H9 (cell line): ENCODE measurements around the gene AP1S3. TPM values are rescaled to one million over a fixed set of nuclear protein-coding genes. Genes with fewer than 3 reads are reported as not detected.

Experiments
- DNase-seq: peaks from one replicate; pipeline ENCODE4 v3.0.0-alpha.2; 2017
- H2AFZ ChIP-seq: one replicate; pipeline ENCODE4 v1.6.1; 2013; ENCODE audit warnings: mild to moderate bottlenecking, low read length, control low read depth, moderate library complexity
- H2AK5ac ChIP-seq: 2 replicates; pipeline ENCODE4 v1.6.1; 2013; ENCODE audit warnings: low read length, control low read depth, mixed read lengths; ENCODE audit not compliant: insufficient read length
- H2BK120ac ChIP-seq: one replicate; pipeline ENCODE4 v1.6.1; 2013; ENCODE audit warnings: low read depth, mild to moderate bottlenecking, low read length, control low read depth, inconsistent platforms; ENCODE audit not compliant: poor library complexity, severe bottlenecking
- H2BK12ac ChIP-seq: 2 replicates; pipeline ENCODE4 v1.6.1; 2013; ENCODE audit warnings: low read length, control low read depth, mixed read lengths, low read depth; ENCODE audit not compliant: insufficient read length
- H2BK15ac ChIP-seq: 2 replicates; pipeline ENCODE4 v1.6.1; 2013; ENCODE audit warnings: low read depth, low read length, control low read depth
- H2BK20ac ChIP-seq: one replicate; pipeline ENCODE4 v1.6.1; 2013; ENCODE audit warnings: low read depth, mild to moderate bottlenecking, low read length, control low read depth, inconsistent platforms; ENCODE audit not compliant: poor library complexity, severe bottlenecking
- H2BK5ac ChIP-seq: 2 replicates; pipeline ENCODE4 v1.6.1; 2013; ENCODE audit warnings: low read length, control low read depth, mixed read lengths; ENCODE audit not compliant: insufficient read length
- H3K14ac ChIP-seq: 2 replicates; pipeline ENCODE4 v1.6.1; 2013; ENCODE audit warnings: low read length, control low read depth; ENCODE audit not compliant: insufficient read depth
- H3K18ac ChIP-seq: 2 replicates; pipeline ENCODE4 v1.6.1; 2013; ENCODE audit warnings: low read depth, mild to moderate bottlenecking, mixed read lengths, low read length, control low read depth; ENCODE audit not compliant: insufficient read length
- H3K23ac ChIP-seq: 2 replicates; pipeline ENCODE4 v1.6.1; 2013; ENCODE audit warnings: low read length, control low read depth, mixed read lengths, low read depth; ENCODE audit not compliant: insufficient read length
- H3K23me2 ChIP-seq: 2 replicates; pipeline ENCODE4 v1.6.1; 2013; ENCODE audit warnings: low read depth, mild to moderate bottlenecking, mixed read lengths, low read length, control low read depth; ENCODE audit not compliant: insufficient read length, poor library complexity, severe bottlenecking
- H3K27ac ChIP-seq: 2 replicates; pipeline ENCODE4 v1.5.1; 2013; ENCODE audit warnings: low read length, control low read depth, mixed read lengths, low read depth; ENCODE audit not compliant: insufficient read length
- H3K27me3 ChIP-seq: 2 replicates; pipeline ENCODE4 v1.6.1; 2013; ENCODE audit warnings: low read length, control low read depth, inconsistent platforms; ENCODE audit not compliant: insufficient read depth
- H3K4ac ChIP-seq: 2 replicates; pipeline ENCODE4 v1.6.1; 2013; ENCODE audit warnings: low read depth, mild to moderate bottlenecking, control low read depth, inconsistent platforms, low read length, moderate library complexity
- H3K4me1 ChIP-seq: 2 replicates; pipeline ENCODE4 v1.6.1; 2013; ENCODE audit warnings: low read length, control low read depth, inconsistent platforms; ENCODE audit not compliant: insufficient read depth
- H3K4me2 ChIP-seq: 2 replicates; pipeline ENCODE4 v1.6.1; 2013; ENCODE audit warnings: low read length, control low read depth, mixed read lengths; ENCODE audit not compliant: insufficient read length, insufficient read depth
- H3K56ac ChIP-seq: 2 replicates; pipeline ENCODE4 v1.6.1; 2013; ENCODE audit warnings: low read depth, mild to moderate bottlenecking, mixed read lengths, low read length, control low read depth; ENCODE audit not compliant: insufficient read length
- H3K79me1 ChIP-seq: 2 replicates; pipeline ENCODE4 v1.6.1; 2013; ENCODE audit warnings: low read depth, mild to moderate bottlenecking, moderate library complexity, low read length, control low read depth, inconsistent platforms; ENCODE audit not compliant: insufficient read depth, poor library complexity, severe bottlenecking
- H3K79me2 ChIP-seq: 2 replicates; pipeline ENCODE4 v1.6.1; 2013; ENCODE audit warnings: low read length, control low read depth, inconsistent platforms; ENCODE audit not compliant: insufficient read depth
- H3K9ac ChIP-seq: 2 replicates; pipeline ENCODE4 v1.6.1; 2013; ENCODE audit warnings: low read length, control low read depth, mixed read lengths; ENCODE audit not compliant: insufficient read length; ENCODE audit errors: extremely low read depth
- H3K9me3 ChIP-seq: one replicate; pipeline ENCODE4 v1.6.1; 2013; ENCODE audit warnings: low read depth, low read length, inconsistent platforms; ENCODE audit not compliant: control insufficient read depth
- H3T11ph ChIP-seq: one replicate; pipeline ENCODE4 v1.6.1; 2013; ENCODE audit warnings: mild to moderate bottlenecking, low read length, control low read depth, inconsistent platforms
- H4K20me1 ChIP-seq: one replicate; pipeline ENCODE4 v1.6.1; 2013; ENCODE audit not compliant: control insufficient read depth, insufficient read length, insufficient read depth
- H4K5ac ChIP-seq: 2 replicates; pipeline ENCODE4 v1.6.1; 2013; ENCODE audit warnings: low read depth, mild to moderate bottlenecking, mixed read lengths, low read length, control low read depth; ENCODE audit not compliant: insufficient read length
- H4K8ac ChIP-seq: replicated peaks from 2 replicates; pipeline ENCODE4 v1.6.1; 2013; ENCODE audit warnings: low read length, control low read depth, mixed read lengths, low read depth; ENCODE audit not compliant: insufficient read length
- H4K91ac ChIP-seq: 2 replicates; pipeline ENCODE4 v1.6.1; 2013; ENCODE audit warnings: low read depth, mild to moderate bottlenecking, moderate library complexity, mixed read lengths, low read length, control low read depth; ENCODE audit not compliant: insufficient read length
- H3K27ac Mint-ChIP-seq, 3 experiments: 2 replicates in 2 of 3; 3 replicates in 1 of 3; pipeline ENCODE4 v1.8.0; 2020 to 2021; ENCODE audit warnings: mixed read lengths in 3 of 3, mild to moderate bottlenecking in 1 of 3, moderate library complexity in 1 of 3
- H3K27me3 Mint-ChIP-seq: 2 replicates; pipeline ENCODE4 v1.8.0; 2021; ENCODE audit warnings: low read depth, mild to moderate bottlenecking, moderate library complexity, mixed read lengths
- H3K36me3 Mint-ChIP-seq, 3 experiments: 2 replicates in 2 of 3; 3 replicates in 1 of 3; pipeline ENCODE4 v1.8.0; 2020 to 2021; ENCODE audit warnings: low read depth in 3 of 3, mixed read lengths in 3 of 3; ENCODE audit not compliant: insufficient read depth in 1 of 3
- H3K4me1 Mint-ChIP-seq, 2 experiments: 2 replicates each; pipeline ENCODE4 v1.8.0; 2020; ENCODE audit warnings: mixed read lengths in 2 of 2
- H3K4me3 Mint-ChIP-seq, 2 experiments: 2 replicates in 1 of 2; 3 replicates in 1 of 2; pipeline ENCODE4 v1.8.0; 2020 to 2021; ENCODE audit warnings: mild to moderate bottlenecking in 2 of 2, mixed read lengths in 2 of 2, moderate library complexity in 1 of 2
- H3K9me3 Mint-ChIP-seq, 2 experiments: 2 replicates in 1 of 2; 3 replicates in 1 of 2; pipeline ENCODE4 v1.8.0; 2020; ENCODE audit warnings: mild to moderate bottlenecking in 2 of 2, mixed read lengths in 2 of 2, moderate library complexity in 1 of 2
- WGBS: extraction: QIAGEN DNeasy Blood & Tissue Kit; methylation state at CpG from one replicate; pipeline ENCODE4 v1.1.7; 2013; ENCODE audit warnings: missing lambda C conversion rate, low lambda C conversion rate, mixed read lengths; ENCODE audit not compliant: insufficient read length; ENCODE audit errors: extremely low coverage; 5-methylcytosine and 5-hydroxymethylcytosine counted together
- total RNA-seq: library from RNA; stranded (reverse); gene quantifications from 2 replicates; pipeline ENCODE4 v1.2.1, GENCODE V29; 2021
- TF ChIP-seq, protein P1 (sequence below): fragments of 200-600 bp; sonication (generic); conservative IDR thresholded peaks from 3 replicates; pipeline ENCODE4 v1.8.0; 2021; ENCODE audit warnings: antibody characterized with exemption, mild to moderate bottlenecking

AP1S3 gene
- total RNA-seq, 1 experiment from 2014 or later = 8.7 TPM

GRCh38 chr2:223834431-223834830 lies 3.0 kb downstream of the AP1S3 start:
- no peaks in the 10 kb centered on the region for H3K79me1 ChIP-seq
- H2BK12ac ChIP-seq = no peak overlapping the region
- H4K20me1 ChIP-seq = no peaks in the 10 kb centered on the region
- peaks cover 6% of the 10 kb centered on the region; the same call in 1 of the 2 replicates for H3K4me1 ChIP-seq
- WGBS = no CpG with 5 or more reads among the region's 1 CpG
- no peak overlapping the region for H2BK5ac ChIP-seq
- no peak overlapping the region for H4K91ac ChIP-seq
- H3K9me3 ChIP-seq = no peaks in the 10 kb centered on the region
- Mint-ChIP-seq H3K4me3 (no peak overlapping the region), H3K27ac (no peak overlapping the region), H3K27me3 (peaks cover 6% of the 10 kb centered on the region), H3K36me3 (peaks cover 0 to 3% (median 2%) of the 10 kb centered on the region in 3 experiments; a peak in 1 of 7 replicates), H3K9me3 (no peaks in the 10 kb centered on the region), H3K4me1 (peaks cover 35 to 39% of the 10 kb centered on the region in 2 experiments)
- no peak overlapping the region for H3K56ac ChIP-seq
- H3K79me2 ChIP-seq = peaks cover 4% of the 10 kb centered on the region; the same call in 1 of the 2 replicates
- TF ChIP-seq, protein P1, sequence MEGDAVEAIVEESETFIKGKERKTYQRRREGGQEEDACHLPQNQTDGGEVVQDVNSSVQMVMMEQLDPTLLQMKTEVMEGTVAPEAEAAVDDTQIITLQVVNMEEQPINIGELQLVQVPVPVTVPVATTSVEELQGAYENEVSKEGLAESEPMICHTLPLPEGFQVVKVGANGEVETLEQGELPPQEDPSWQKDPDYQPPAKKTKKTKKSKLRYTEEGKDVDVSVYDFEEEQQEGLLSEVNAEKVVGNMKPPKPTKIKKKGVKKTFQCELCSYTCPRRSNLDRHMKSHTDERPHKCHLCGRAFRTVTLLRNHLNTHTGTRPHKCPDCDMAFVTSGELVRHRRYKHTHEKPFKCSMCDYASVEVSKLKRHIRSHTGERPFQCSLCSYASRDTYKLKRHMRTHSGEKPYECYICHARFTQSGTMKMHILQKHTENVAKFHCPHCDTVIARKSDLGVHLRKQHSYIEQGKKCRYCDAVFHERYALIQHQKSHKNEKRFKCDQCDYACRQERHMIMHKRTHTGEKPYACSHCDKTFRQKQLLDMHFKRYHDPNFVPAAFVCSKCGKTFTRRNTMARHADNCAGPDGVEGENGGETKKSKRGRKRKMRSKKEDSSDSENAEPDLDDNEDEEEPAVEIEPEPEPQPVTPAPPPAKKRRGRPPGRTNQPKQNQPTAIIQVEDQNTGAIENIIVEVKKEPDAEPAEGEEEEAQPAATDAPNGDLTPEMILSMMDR = no peak
- DNase-seq = no peak
- H3K9ac ChIP-seq = no peak overlapping the region
- H3K27ac ChIP-seq = no peak overlapping the region
- peaks cover 4% of the 10 kb centered on the region for H3K23me2 ChIP-seq
- no peak overlapping the region for H2AFZ ChIP-seq
- no peak overlapping the region for H3T11ph ChIP-seq
- H2AK5ac ChIP-seq = no peak overlapping the region
- H3K18ac ChIP-seq = no peak overlapping the region
- no peak overlapping the region for H3K14ac ChIP-seq
- no peak overlapping the region for H3K4ac ChIP-seq
- no peak overlapping the region for H2BK15ac ChIP-seq
- no peak overlapping the region for H3K23ac ChIP-seq
- H2BK20ac ChIP-seq = no peak overlapping the region
- no peak overlapping the region for H3K4me2 ChIP-seq
- H4K5ac ChIP-seq = no peak overlapping the region
- no peak overlapping the region for H2BK120ac ChIP-seq
- no peaks in the 10 kb centered on the region for H3K27me3 ChIP-seq
- no peak overlapping the region for H4K8ac ChIP-seq
